Vagina (tissue), 2 donors: ENCODE data around the gene ATP11B.

Experiments used
- POLR2A ChIP-seq, 2 donors: fragments of 450-650 bp; IDR thresholded peaks; one replicate each; pipeline ENCODE4 v1.6.1; 2017; ENCODE audit warnings: antibody characterized with exemption in 2 of 2, mild to moderate bottlenecking in 2 of 2, moderate library complexity in 2 of 2
- TF ChIP-seq, protein P1 (sequence below), 3 experiments: fragments of 450-650 bp in 2 of 3; fragments of 200-600 bp in 1 of 3; sonication (generic) in 1 of 3; IDR thresholded peaks; one replicate each; pipeline ENCODE4 v1.5.1; 2017 to 2019; ENCODE audit warnings: antibody characterized with exemption in 3 of 3, mild to moderate bottlenecking in 2 of 3, moderate library complexity in 2 of 3

DNA sequence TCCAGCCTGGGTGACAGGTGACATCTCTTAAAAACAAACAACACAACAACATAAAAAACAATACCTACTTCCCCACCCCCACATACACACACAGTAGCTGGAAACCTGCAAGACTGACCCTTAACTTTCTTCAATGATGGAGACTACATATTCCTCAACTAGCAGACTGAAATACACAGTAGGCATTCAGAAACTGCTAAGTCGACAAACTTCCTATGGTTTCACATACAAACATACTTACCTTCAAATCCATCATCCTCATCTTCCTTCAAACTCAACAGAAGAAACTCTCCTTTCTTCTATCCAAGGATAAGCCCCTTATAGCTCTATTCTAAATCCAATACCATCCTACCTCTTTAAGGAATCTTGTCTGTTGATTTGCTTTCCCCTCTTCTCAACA, 156.4 kb downstream of the ATP11B start:
- TF ChIP-seq, protein P1, sequence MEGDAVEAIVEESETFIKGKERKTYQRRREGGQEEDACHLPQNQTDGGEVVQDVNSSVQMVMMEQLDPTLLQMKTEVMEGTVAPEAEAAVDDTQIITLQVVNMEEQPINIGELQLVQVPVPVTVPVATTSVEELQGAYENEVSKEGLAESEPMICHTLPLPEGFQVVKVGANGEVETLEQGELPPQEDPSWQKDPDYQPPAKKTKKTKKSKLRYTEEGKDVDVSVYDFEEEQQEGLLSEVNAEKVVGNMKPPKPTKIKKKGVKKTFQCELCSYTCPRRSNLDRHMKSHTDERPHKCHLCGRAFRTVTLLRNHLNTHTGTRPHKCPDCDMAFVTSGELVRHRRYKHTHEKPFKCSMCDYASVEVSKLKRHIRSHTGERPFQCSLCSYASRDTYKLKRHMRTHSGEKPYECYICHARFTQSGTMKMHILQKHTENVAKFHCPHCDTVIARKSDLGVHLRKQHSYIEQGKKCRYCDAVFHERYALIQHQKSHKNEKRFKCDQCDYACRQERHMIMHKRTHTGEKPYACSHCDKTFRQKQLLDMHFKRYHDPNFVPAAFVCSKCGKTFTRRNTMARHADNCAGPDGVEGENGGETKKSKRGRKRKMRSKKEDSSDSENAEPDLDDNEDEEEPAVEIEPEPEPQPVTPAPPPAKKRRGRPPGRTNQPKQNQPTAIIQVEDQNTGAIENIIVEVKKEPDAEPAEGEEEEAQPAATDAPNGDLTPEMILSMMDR (IDR thresholded peaks at IDR 0.05): no peak
- TF ChIP-seq POLR2A (IDR thresholded peaks at IDR 0.05): no peak
